Measurements from ENCODE around the gene CMTM7.

The CMTM7 gene

DNA sequence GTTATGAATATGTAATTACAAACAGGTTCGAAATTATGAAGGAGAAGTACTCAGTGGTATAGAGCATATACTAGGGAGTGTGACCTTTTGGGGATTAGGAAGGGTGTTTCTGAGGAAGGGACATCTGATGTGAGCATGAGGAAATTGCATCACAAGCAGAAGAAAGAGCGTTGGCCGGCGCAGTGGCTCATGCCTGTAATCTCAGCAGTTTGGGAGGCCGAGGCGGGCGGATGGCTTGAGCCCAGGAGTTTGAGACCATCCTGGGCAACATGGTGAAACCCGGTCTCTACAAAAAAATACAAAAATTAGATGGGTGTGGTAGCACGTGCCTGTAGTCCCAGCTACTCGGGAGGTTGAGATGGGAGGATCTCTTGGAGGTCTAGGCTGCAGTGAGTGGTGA lies 6.9 kb downstream of the CMTM7 start:
- H3K4me3 ChIP-seq (ENCODE audit: low read depth, low read length), result no peak overlapping the region
- no peak for TF ChIP-seq CTCF (IDR thresholded peaks at IDR 0.05; ENCODE audit: low read depth, low read length)

- TF ChIP-seq CTCF (IDR thresholded peaks at IDR 0.05; ENCODE audit: low read depth, low read length), result no peak; the same call in 1 of the 2 replicates
- H3K4me3 ChIP-seq (ENCODE audit: low read depth, low read length), result no peak overlapping the region
Observed at GRCh38 chr3:32399030-32399620, 7.5 kb downstream of the CMTM7 start.

- no peak for TF ChIP-seq CTCF (IDR thresholded peaks at IDR 0.05; ENCODE audit: low read depth, low read length)
- H3K4me3 ChIP-seq (ENCODE audit: low read depth, low read length), result peak overlapping the region; percentile 53
Observed at GRCh38 chr3:32401126-32401525, 9.5 kb downstream of the CMTM7 start.

DNA sequence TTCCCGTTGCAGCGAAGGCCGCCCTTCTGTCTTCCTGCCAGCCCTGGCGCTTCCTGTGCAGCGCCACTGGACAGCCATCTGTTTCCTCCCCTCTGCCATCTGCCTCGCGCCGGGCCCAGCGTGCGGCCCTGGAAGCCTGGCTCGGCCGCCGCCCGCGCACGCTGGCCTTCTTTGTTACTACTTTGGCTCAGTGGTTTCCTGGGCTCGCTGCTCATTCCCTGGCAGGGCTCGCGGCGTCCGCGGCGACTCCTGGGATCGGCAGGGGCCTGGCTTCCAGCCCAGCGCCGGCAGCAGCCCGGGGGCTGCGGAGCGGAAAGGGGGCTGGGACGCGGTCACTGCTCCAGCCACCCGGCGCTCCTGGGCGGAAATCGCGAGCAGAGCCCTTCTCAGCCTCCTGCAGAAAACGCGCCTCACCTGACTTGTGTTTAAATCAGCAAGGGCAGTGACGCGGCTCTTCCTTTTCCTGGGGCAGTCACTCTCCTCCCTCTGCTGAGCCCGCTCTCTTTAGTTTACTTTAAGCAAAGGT lies 10.0 kb downstream of the CMTM7 start:
- TF ChIP-seq CTCF (IDR thresholded peaks at IDR 0.05; ENCODE audit: low read depth, low read length), result no peak

GRCh38 chr3:32403663-32404062 lies 12.0 kb downstream of the CMTM7 start:
- TF ChIP-seq CTCF (IDR thresholded peaks at IDR 0.05; ENCODE audit: low read depth, low read length), result no peak
- H3K4me3 ChIP-seq (ENCODE audit: low read depth, low read length), result no peak overlapping the region

More for the DNA sequence above, 10.0 kb downstream of the CMTM7 start:
- peak overlapping the region; percentile 53 for H3K4me3 ChIP-seq (ENCODE audit: low read depth, low read length)

GRCh38 chr3:32404714-32405113 lies 13.1 kb downstream of the CMTM7 start:
- no peak overlapping the region for H3K4me3 ChIP-seq (ENCODE audit: low read depth, low read length)
- no peak for TF ChIP-seq CTCF (IDR thresholded peaks at IDR 0.05; ENCODE audit: low read depth, low read length)

DNA sequence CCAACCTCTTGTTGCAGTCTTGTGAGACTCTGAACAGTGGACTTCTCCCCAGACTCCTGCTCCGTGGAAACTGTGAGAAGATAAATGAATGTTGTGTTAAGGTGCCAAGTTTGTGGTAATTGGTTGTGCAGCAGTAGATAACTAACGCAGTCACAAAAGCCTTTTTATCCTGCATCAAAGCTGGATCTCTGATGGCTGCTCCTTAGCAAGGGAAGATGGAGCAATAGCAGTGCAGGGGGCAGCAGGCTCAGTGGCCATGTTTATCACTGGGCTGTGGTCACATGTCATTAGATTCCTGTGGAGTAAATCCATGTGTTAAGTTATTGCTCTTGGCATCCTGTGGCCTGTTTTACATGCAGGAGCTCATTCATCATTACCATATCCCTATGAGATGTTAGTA lies 13.5 kb downstream of the CMTM7 start:
- H3K4me3 ChIP-seq (ENCODE audit: low read depth, low read length), result no peak overlapping the region
- TF ChIP-seq CTCF (IDR thresholded peaks at IDR 0.05; ENCODE audit: low read depth, low read length), result no peak
